A549 (cell line): ENCODE data around the gene NUP62. TPM values are rescaled to one million over a fixed set of nuclear protein-coding genes. Genes with fewer than 3 reads are reported as not detected.
A peak's percentile ranks its signal among the peaks of the same experiment; 100 is the strongest.

Source experiments
- ATAC-seq, 2 experiments: fragments of 200-7000 bp in 1 of 2; fragments of >200 bp in 1 of 2; cut with Nextera tagmentation in 1 of 2; cut with Tn5 transposase in 1 of 2; 3 replicates each; pipeline versions ENCODE4 v1.8.0 to v1.9.1; 2018 to 2020; ENCODE audit warnings: mild to moderate bottlenecking in 1 of 2, moderate library complexity in 1 of 2
- CTCF ChIA-PET: fragments of 300-600 bp; sonication (Branson Sonifier 250); formaldehyde crosslinking; extraction: SDS; loops from one replicate; lab custom pipeline; 2021; ENCODE audit warnings: antibody characterized with exemption, inconsistent platforms; lab: Yijun Ruan, JAX
- POLR2A ChIA-PET: fragments of 350-600 bp; formaldehyde crosslinking; extraction: SDS; loops from one replicate; lab custom pipeline; 2021; ENCODE audit warnings: antibody characterized with exemption, inconsistent platforms; lab: Yijun Ruan, JAX
- DNase-seq, 2 experiments: peaks; one replicate each; pipeline versions ENCODE4 v3.0.0 to v3.0.0-alpha.2; 2011 to 2016; ENCODE audit warnings: low read depth in 1 of 2, low spot score in 1 of 2
- FAIRE-seq: peaks from 2 replicates; lab custom pipeline; 2011; peaks lifted over from hg19 to GRCh38; lab: Jason Lieb, UNC
- H3K27ac ChIP-seq, 2 experiments: fragments of >200 bp; sonication (Bioruptor Twin); formaldehyde crosslinking; 3 replicates each; pipeline ENCODE4 v1.5.1; 2016 to 2017
- H3K4me1 ChIP-seq: fragments of >200 bp; sonication (Bioruptor Twin); formaldehyde crosslinking; 3 replicates; pipeline ENCODE4 v1.6.1; 2016
- H3K4me2 ChIP-seq: fragments of >200 bp; sonication (Bioruptor Twin); formaldehyde crosslinking; 3 replicates; pipeline ENCODE4 v1.6.1; 2016
- H3K4me3 ChIP-seq: fragments of >200 bp; sonication (Bioruptor Twin); formaldehyde crosslinking; 3 replicates; pipeline ENCODE4 v1.5.1; 2016
- H3K9me3 ChIP-seq: fragments of >200 bp; sonication (Bioruptor Twin); formaldehyde crosslinking; 3 replicates; pipeline ENCODE4 v1.6.1; 2016
- BCL3 ChIP-seq: fragments of >200 bp; sonication (Bioruptor Twin); formaldehyde crosslinking; IDR thresholded peaks from 3 replicates; pipeline ENCODE4 v1.6.1; 2016
- CBX8 ChIP-seq: fragments of 200-600 bp; sonication (generic); IDR thresholded peaks from 2 replicates; pipeline ENCODE4 v1.6.1; 2016
- CEBPB ChIP-seq, 2 experiments: fragments of >200 bp in 1 of 2; sonication (Bioruptor Twin) in 1 of 2; formaldehyde crosslinking in 1 of 2; IDR thresholded peaks; 2 replicates each; pipeline ENCODE4 v1.6.1; 2012 to 2016
- CHD2 ChIP-seq: fragments of 150-350 bp; IDR thresholded peaks from 2 replicates; pipeline ENCODE4 v1.6.1; 2014; ENCODE audit warnings: low read length; ENCODE audit not compliant: partially characterized antibody
- CHD4 ChIP-seq: fragments of 200-600 bp; sonication (generic); IDR thresholded peaks from 2 replicates; pipeline ENCODE4 v1.6.1; 2016; ENCODE audit warnings: antibody characterized with exemption, mild to moderate bottlenecking, borderline replicate concordance
- E2F6 ChIP-seq: IDR thresholded peaks from 2 replicates; pipeline ENCODE4 v1.6.1; 2012; ENCODE audit warnings: low read depth, borderline replicate concordance
- EHMT2 ChIP-seq: fragments of 200-600 bp; sonication (generic); IDR thresholded peaks from 2 replicates; pipeline ENCODE4 v1.6.1; 2016; ENCODE audit warnings: antibody characterized with exemption, low read depth, mild to moderate bottlenecking, moderate library complexity
- ELK1 ChIP-seq: fragments of 150-350 bp; IDR thresholded peaks from 2 replicates; pipeline ENCODE4 v1.6.1; 2014; ENCODE audit warnings: low read depth, mild to moderate bottlenecking, low read length
- EP300 ChIP-seq, 2 experiments: fragments of >200 bp; sonication (Bioruptor Twin); formaldehyde crosslinking; IDR thresholded peaks; 2 replicates in 1 of 2; 3 replicates in 1 of 2; pipeline ENCODE4 v1.6.1; 2016 to 2017
- ESRRA ChIP-seq: fragments of 150-350 bp; IDR thresholded peaks from 2 replicates; pipeline ENCODE4 v1.6.1; 2014; ENCODE audit warnings: mild to moderate bottlenecking, low read length, borderline replicate concordance
- FOSB ChIP-seq: fragments of 250-450 bp; sonication (Bioruptor Pico); IDR thresholded peaks from 2 replicates; pipeline ENCODE4 v1.5.0; 2020; ENCODE audit warnings: mild to moderate bottlenecking, moderate library complexity
- HES2 ChIP-seq: fragments of >200 bp; sonication (Bioruptor Twin); formaldehyde crosslinking; IDR thresholded peaks from 2 replicates; pipeline ENCODE4 v1.6.1; 2016
- HEYL ChIP-seq: fragments of 250-450 bp; sonication (Bioruptor Pico); IDR thresholded peaks from 2 replicates; pipeline ENCODE4 v1.8.0; 2021; ENCODE audit warnings: mild to moderate bottlenecking, moderate library complexity
- HOXB13 ChIP-seq: fragments of 250-450 bp; sonication (Bioruptor Pico); IDR thresholded peaks from 2 replicates; pipeline ENCODE4 v1.5.0; 2020; ENCODE audit warnings: low read depth, mild to moderate bottlenecking, moderate library complexity
- JUNB ChIP-seq: fragments of >200 bp; sonication (Bioruptor Twin); formaldehyde crosslinking; IDR thresholded peaks from 2 replicates; pipeline ENCODE4 v1.6.1; 2016
- KDM1A ChIP-seq: fragments of 200-600 bp; sonication (generic); IDR thresholded peaks from 2 replicates; pipeline ENCODE4 v1.6.1; 2016; ENCODE audit warnings: low read depth, mild to moderate bottlenecking
- KDM5A ChIP-seq: fragments of 200-600 bp; sonication (generic); IDR thresholded peaks from 2 replicates; pipeline ENCODE4 v1.6.1; 2016; ENCODE audit warnings: antibody characterized with exemption, mild to moderate bottlenecking
- NPAS2 ChIP-seq: fragments of 250-450 bp; sonication (Bioruptor Pico); IDR thresholded peaks from 2 replicates; pipeline ENCODE4 v1.8.0; 2022; ENCODE audit warnings: mild to moderate bottlenecking, moderate library complexity, borderline replicate concordance
- NR3C1 ChIP-seq: fragments of >200 bp; sonication (Bioruptor Twin); formaldehyde crosslinking; IDR thresholded peaks from 3 replicates; pipeline ENCODE4 v1.6.1; 2017
- PBX3 ChIP-seq: IDR thresholded peaks from 2 replicates; pipeline ENCODE4 v1.6.1; 2012
- POLR2A ChIP-seq: IDR thresholded peaks from 2 replicates; pipeline ENCODE4 v1.6.1; 2012; ENCODE audit warnings: mild to moderate bottlenecking, low read length
- POLR2AphosphoS2 ChIP-seq: conservative IDR thresholded peaks from 2 replicates; pipeline ENCODE4 v1.6.1; 2012; ENCODE audit warnings: low read length, improper control_type of control experiment, inconsistent platforms
- RAD21 ChIP-seq, 2 experiments: fragments of >200 bp in 1 of 2; sonication (Bioruptor Twin) in 1 of 2; formaldehyde crosslinking in 1 of 2; IDR thresholded peaks in 1 of 2; conservative IDR thresholded peaks in 1 of 2; 2 replicates in 1 of 2; 3 replicates in 1 of 2; pipeline ENCODE4 v1.6.1; 2012 to 2018; ENCODE audit warnings: inconsistent platforms in 1 of 2
- RCOR1 ChIP-seq: fragments of 150-350 bp; IDR thresholded peaks from 2 replicates; pipeline ENCODE4 v1.6.1; 2014; ENCODE audit warnings: antibody characterized with exemption, low read length, low read depth
- REST ChIP-seq: fragments of 200-600 bp; sonication (generic); IDR thresholded peaks from 2 replicates; pipeline ENCODE4 v1.6.1; 2016; ENCODE audit warnings: antibody characterized with exemption, mild to moderate bottlenecking, moderate library complexity
- RFX5 ChIP-seq: fragments of 450-650 bp; IDR thresholded peaks from 2 replicates; pipeline ENCODE4 v1.7.1; 2014; ENCODE audit warnings: antibody characterized with exemption, mild to moderate bottlenecking, moderate library complexity
- RNF2 ChIP-seq: fragments of 200-600 bp; sonication (generic); IDR thresholded peaks from 2 replicates; pipeline ENCODE4 v1.6.1; 2016; ENCODE audit warnings: low read depth, mild to moderate bottlenecking, antibody characterized with exemption, moderate library complexity, borderline replicate concordance
- TFCP2L1 ChIP-seq: fragments of 250-450 bp; sonication (Bioruptor Pico); IDR thresholded peaks from 2 replicates; pipeline ENCODE4 v1.5.0; 2021; ENCODE audit warnings: mild to moderate bottlenecking
- TP53 ChIP-seq: fragments of 250-450 bp; sonication (Bioruptor Pico); IDR thresholded peaks from 2 replicates; pipeline ENCODE4 v1.5.0; 2021; ENCODE audit warnings: mild to moderate bottlenecking, moderate library complexity
- USF2 ChIP-seq: fragments of 450-650 bp; IDR thresholded peaks from 2 replicates; pipeline ENCODE4 v1.6.1; 2014; ENCODE audit warnings: antibody characterized with exemption
- ZC3H11A ChIP-seq: fragments of 450-650 bp; IDR thresholded peaks from 2 replicates; pipeline ENCODE4 v1.6.1; 2014; ENCODE audit warnings: antibody characterized with exemption, mild to moderate bottlenecking
- ZFP36 ChIP-seq: fragments of 450-650 bp; IDR thresholded peaks from 2 replicates; pipeline ENCODE4 v1.6.1; 2014; ENCODE audit warnings: borderline replicate concordance; ENCODE audit not compliant: partially characterized antibody
- ZSCAN20 ChIP-seq: fragments of 250-450 bp; sonication (Bioruptor Pico); IDR thresholded peaks from 2 replicates; pipeline ENCODE4 v1.8.0; 2022; ENCODE audit warnings: mild to moderate bottlenecking, moderate library complexity
- WGBS: methylation state at CpG from one replicate; pipeline ENCODE4 v1.1.6; 2017; ENCODE audit errors: missing lambda C conversion rate; 5-methylcytosine and 5-hydroxymethylcytosine counted together
- polyA plus RNA-seq, 4 experiments: library from polyadenylated mRNA; depleted of rRNA in 3 of 4; stranded (reverse); fragments of >200 nt; fragmentation: RNase III in 1 of 4; extraction: RNeasy Plus Mini Kit Qiagen cat#74134 plus additional on column Dnase treatment in 1 of 4; gene quantifications; 2 replicates in 3 of 4; 3 replicates in 1 of 4; pipeline ENCODE4 v1.2.3, GENCODE V29; 2011 to 2017

Gene NUP62
- polyA plus RNA-seq, 2 of the 4 experiments (the other 2 are of a cell fraction) = 21.4 to 83.9 TPM

GRCh38 chr19:49937750-49938381 is 8.6 kb upstream of the NUP62 start:
- peak overlapping the region in 1 of 2 experiments; percentile 49; a peak in 3 of 6 replicates for H3K27ac ChIP-seq
- peak overlapping the region; percentile 99 for H3K4me2 ChIP-seq
- ATAC-seq (peak; percentile 80 to 91), DNase-seq (peak; percentile 81), FAIRE-seq (no peak)
- CTCF ChIA-PET = interaction anchor here (0.6 to 7.5 kb wide), 51 partner anchors 8 to 465 kb away, joined by 3 to 121 read pairs (median 5); partner anchors contain the start of genes VRK3 and ZNF473
- POLR2A ChIA-PET = interaction anchor here (0.9 kb wide), 1 partner anchor 9 kb away, joined by 3 read pairs; the partner anchor contains the start of genes ATF5 and NUP62
- WGBS = 12% methylated on average over 35 of the region's 35 CpGs
- H3K4me3 ChIP-seq = peak overlapping the region; percentile 51
- peaks cover 14% of the 10 kb centered on the region; the same call in 2 of the 3 replicates for H3K4me1 ChIP-seq
- H3K9me3 ChIP-seq = no peaks in the 10 kb centered on the region
- no peak for TF ChIP-seq TP53 (CRISPR knock-in tag)
- no peak for TF ChIP-seq E2F6
- TF ChIP-seq CBX8 = no peak
- TF ChIP-seq ESRRA = no peak
- TF ChIP-seq REST = no peak
- TF ChIP-seq USF2 = no peak
- no peak for TF ChIP-seq NPAS2 (CRISPR knock-in tag)
- TF ChIP-seq JUNB = no peak
- no peak for TF ChIP-seq HOXB13 (CRISPR knock-in tag)
- TF ChIP-seq ELK1 = no peak
- 0 out of 2 replicates have a peak, but pooled peaks have one; percentile 3 for TF ChIP-seq KDM5A
- TF ChIP-seq POLR2A = no peak
- no peak for TF ChIP-seq HEYL (CRISPR knock-in tag)
- peak in 1 of 2 experiments; percentile 74; a peak in 2 of 4 replicates for TF ChIP-seq CEBPB (IDR thresholded peaks at IDR 0.05)
- TF ChIP-seq BCL3 = no peak
- TF ChIP-seq POLR2AphosphoS2 = no peak
- TF ChIP-seq ZC3H11A = no peak
- TF ChIP-seq FOSB (CRISPR knock-in tag) = no peak
- TF ChIP-seq RFX5 = 0 out of 2 replicates have a peak, but pooled peaks have one; percentile 9
- no peak for TF ChIP-seq EP300 (IDR thresholded peaks at IDR 0.05)
- TF ChIP-seq ZSCAN20 (CRISPR knock-in tag) = no peak
- TF ChIP-seq RAD21 (conservative IDR thresholded peaks at IDR 0.05 in 1 of 2, IDR thresholded peaks at IDR 0.05 in 1 of 2) = peak; percentile 99
- peak; percentile 65; the same call in 1 of the 2 replicates for TF ChIP-seq CHD4
- TF ChIP-seq RCOR1 = no peak
- TF ChIP-seq KDM1A = no peak
- TF ChIP-seq ZFP36 = peak; percentile 60
- TF ChIP-seq CHD2 = no peak
- TF ChIP-seq EHMT2 = no peak
- TF ChIP-seq TFCP2L1 (CRISPR knock-in tag) = no peak
- TF ChIP-seq HES2 = no peak
- no peak for TF ChIP-seq NR3C1
- no peak; the same call in 1 of the 2 replicates for TF ChIP-seq PBX3
- TF ChIP-seq RNF2 = no peak
